NCI-H1105 (cell line): ENCODE measurements around the gene TOLLIP.
"Not testable (repeated sequence)": the region's sequence is repeated elsewhere in the genome, so short reads cannot be mapped to it uniquely, and the experiment has no call there.

Source experiments
- DNase-seq: peaks from one replicate; lab custom pipeline; 2025; lab: John Stamatoyannopoulos, UW

The TOLLIP gene

GRCh38 chr11:1246301-1246700 is 63.1 kb downstream of the TOLLIP start:
- DNase-seq, result not testable (repeated sequence)

- DNase-seq, result not testable (repeated sequence)
Observed at GRCh38 chr11:1245717-1246116, 63.7 kb downstream of the TOLLIP start.

GRCh38 chr11:1244557-1244956 is 64.9 kb downstream of the TOLLIP start:
- not testable (repeated sequence) for DNase-seq

- not testable (repeated sequence) for DNase-seq
Observed at GRCh38 chr11:1243521-1243920, 65.9 kb downstream of the TOLLIP start.

GRCh38 chr11:1242751-1243150 is 66.7 kb downstream of the TOLLIP start:
- DNase-seq, result not testable (repeated sequence)

- no peak for DNase-seq
Observed at GRCh38 chr11:1242289-1242688, 67.1 kb downstream of the TOLLIP start.

- no peak for DNase-seq
Observed at GRCh38 chr11:1241706-1242105, 67.7 kb downstream of the TOLLIP start.

- DNase-seq, result no peak
Observed at GRCh38 chr11:1240771-1241170, 68.7 kb downstream of the TOLLIP start.

GRCh38 chr11:1239596-1240205 is 69.7 kb downstream of the TOLLIP start:
- DNase-seq, result no peak

GRCh38 chr11:1238767-1239595 is 70.5 kb downstream of the TOLLIP start:
- DNase-seq, result no peak

- no peak for DNase-seq
Observed at GRCh38 chr11:1237851-1238250, 71.6 kb downstream of the TOLLIP start.

- DNase-seq, result no peak
Observed at GRCh38 chr11:1237128-1237580, 72.3 kb downstream of the TOLLIP start.

- DNase-seq, result no peak
Observed at GRCh38 chr11:1236316-1237127, 72.9 kb downstream of the TOLLIP start.

GRCh38 chr11:1235901-1236315 is 73.5 kb downstream of the TOLLIP start:
- no peak for DNase-seq

GRCh38 chr11:1235306-1235900 is 74.0 kb downstream of the TOLLIP start:
- no peak for DNase-seq

GRCh38 chr11:1234771-1235305 is 74.6 kb downstream of the TOLLIP start:
- DNase-seq, result no peak

GRCh38 chr11:1234054-1234720 is 75.2 kb downstream of the TOLLIP start:
- DNase-seq, result no peak

GRCh38 chr11:1233351-1234053 is 75.9 kb downstream of the TOLLIP start:
- no peak for DNase-seq

- no peak for DNase-seq
Observed at GRCh38 chr11:1232883-1233321, 76.5 kb downstream of the TOLLIP start.

- no peak for DNase-seq
Observed at GRCh38 chr11:1232021-1232882, 77.2 kb downstream of the TOLLIP start.
